Sigmoid colon (tissue), 4 donors: Measurements from ENCODE around the gene SPATA25.

Experiments
- EP300 ChIP-seq, 4 donors: sonication (generic); formaldehyde crosslinking; IDR thresholded peaks; one replicate each; pipeline ENCODE4 v1.6.1; 2017; ENCODE audit warnings: antibody characterized with exemption in 4 of 4
- POLR2A ChIP-seq, 2 donors: fragments of 450-650 bp; IDR thresholded peaks; one replicate each; pipeline ENCODE4 v1.6.1; 2016; ENCODE audit warnings: antibody characterized with exemption in 2 of 2, mild to moderate bottlenecking in 2 of 2, moderate library complexity in 2 of 2
- POLR2AphosphoS5 ChIP-seq, 4 donors: sonication (generic); formaldehyde crosslinking; IDR thresholded peaks; one replicate each; pipeline ENCODE4 v1.6.1; 2017; ENCODE audit warnings: antibody characterized with exemption in 4 of 4
- TF ChIP-seq, protein P1 (sequence below), 4 experiments: fragments of 450-650 bp in 3 of 4; fragments of 200-600 bp in 1 of 4; IDR thresholded peaks; one replicate each; pipeline ENCODE4 v1.5.1; 2016 to 2019; ENCODE audit warnings: antibody characterized with exemption in 4 of 4, mild to moderate bottlenecking in 3 of 4, moderate library complexity in 2 of 4

- no peak for TF ChIP-seq POLR2A (IDR thresholded peaks at IDR 0.05)
- TF ChIP-seq, protein P1, sequence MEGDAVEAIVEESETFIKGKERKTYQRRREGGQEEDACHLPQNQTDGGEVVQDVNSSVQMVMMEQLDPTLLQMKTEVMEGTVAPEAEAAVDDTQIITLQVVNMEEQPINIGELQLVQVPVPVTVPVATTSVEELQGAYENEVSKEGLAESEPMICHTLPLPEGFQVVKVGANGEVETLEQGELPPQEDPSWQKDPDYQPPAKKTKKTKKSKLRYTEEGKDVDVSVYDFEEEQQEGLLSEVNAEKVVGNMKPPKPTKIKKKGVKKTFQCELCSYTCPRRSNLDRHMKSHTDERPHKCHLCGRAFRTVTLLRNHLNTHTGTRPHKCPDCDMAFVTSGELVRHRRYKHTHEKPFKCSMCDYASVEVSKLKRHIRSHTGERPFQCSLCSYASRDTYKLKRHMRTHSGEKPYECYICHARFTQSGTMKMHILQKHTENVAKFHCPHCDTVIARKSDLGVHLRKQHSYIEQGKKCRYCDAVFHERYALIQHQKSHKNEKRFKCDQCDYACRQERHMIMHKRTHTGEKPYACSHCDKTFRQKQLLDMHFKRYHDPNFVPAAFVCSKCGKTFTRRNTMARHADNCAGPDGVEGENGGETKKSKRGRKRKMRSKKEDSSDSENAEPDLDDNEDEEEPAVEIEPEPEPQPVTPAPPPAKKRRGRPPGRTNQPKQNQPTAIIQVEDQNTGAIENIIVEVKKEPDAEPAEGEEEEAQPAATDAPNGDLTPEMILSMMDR (IDR thresholded peaks at IDR 0.05): no peak
- no peak for TF ChIP-seq EP300 (IDR thresholded peaks at IDR 0.05)
- no peak for TF ChIP-seq POLR2AphosphoS5 (IDR thresholded peaks at IDR 0.05)
Observed at GRCh38 chr20:45859916-45860315, 27.5 kb downstream of the SPATA25 start.
